Karpas-422 (cell line): ENCODE results near the gene MAP3K19. TPM values are rescaled to one million over a fixed set of nuclear protein-coding genes. Genes with fewer than 3 reads are reported as not detected.
A peak's percentile ranks its signal among the peaks of the same experiment; 100 is the strongest.

Experiments
- DNase-seq: peaks from one replicate; pipeline ENCODE4 v3.0.0-alpha.2; 2015
- H2AFZ ChIP-seq: fragments of 200-600 bp; sonication (generic); 2 replicates; pipeline ENCODE4 v1.6.1; 2014; ENCODE audit warnings: antibody characterized with exemption, low read length, mixed read lengths
- H3K27ac ChIP-seq: fragments of 200-600 bp; sonication (generic); 2 replicates; pipeline ENCODE4 v1.5.1; 2014; ENCODE audit warnings: mild to moderate bottlenecking, low read length, moderate library complexity
- H3K27me3 ChIP-seq: fragments of 200-600 bp; sonication (generic); 2 replicates; pipeline ENCODE4 v1.6.1; 2014; ENCODE audit warnings: low read length, mixed read lengths
- H3K36me3 ChIP-seq: fragments of 200-600 bp; sonication (generic); 2 replicates; pipeline ENCODE4 v1.6.1; 2014; ENCODE audit warnings: low read length, mixed read lengths; ENCODE audit not compliant: insufficient read depth
- H3K4me1 ChIP-seq: fragments of 200-600 bp; sonication (generic); 2 replicates; pipeline ENCODE4 v1.6.1; 2014; ENCODE audit warnings: mild to moderate bottlenecking, low read length, mixed read lengths
- H3K4me2 ChIP-seq: fragments of 200-600 bp; sonication (generic); 2 replicates; pipeline ENCODE4 v1.6.1; 2014; ENCODE audit warnings: low read length, low read depth, mild to moderate bottlenecking; ENCODE audit not compliant: poor library complexity, severe bottlenecking
- H3K4me3 ChIP-seq: fragments of 200-600 bp; sonication (generic); 2 replicates; pipeline ENCODE4 v1.5.1; 2014; ENCODE audit warnings: mild to moderate bottlenecking, antibody characterized with exemption, low read length, mixed read lengths
- H3K79me2 ChIP-seq: fragments of 200-600 bp; sonication (generic); 2 replicates; pipeline ENCODE4 v1.6.1; 2014; ENCODE audit warnings: mild to moderate bottlenecking, low read length, mixed read lengths
- H3K9ac ChIP-seq: fragments of 200-600 bp; sonication (generic); 2 replicates; pipeline ENCODE4 v1.6.0; 2014; ENCODE audit warnings: low read length
- H3K9me2 ChIP-seq: fragments of 200-600 bp; sonication (generic), shearing (Covaris generic); replicated peaks from 2 replicates; pipeline ENCODE4 v1.6.0; 2014; ENCODE audit warnings: mild to moderate bottlenecking, low read length, moderate library complexity; ENCODE audit not compliant: insufficient read depth
- H3K9me3 ChIP-seq: fragments of 300-700, 200-600 bp; sonication (generic); 2 replicates; pipeline ENCODE4 v1.6.1; 2014; ENCODE audit warnings: low read length, mixed read lengths
- H4K20me1 ChIP-seq: fragments of 200-600 bp; sonication (generic); 2 replicates; pipeline ENCODE4 v1.6.1; 2014; ENCODE audit warnings: mild to moderate bottlenecking, antibody characterized with exemption, low read length, low read depth; ENCODE audit not compliant: insufficient read depth
- total RNA-seq: library from RNA; depleted of rRNA; stranded (reverse); fragments of >200 nt; shearing (Covaris generic); gene quantifications from 2 replicates; pipeline ENCODE4 v1.2.3, GENCODE V29; 2014; ENCODE audit warnings: low replicate concordance

Gene MAP3K19
- total RNA-seq, 1 experiment from 2014 or later, result not detected

DNA sequence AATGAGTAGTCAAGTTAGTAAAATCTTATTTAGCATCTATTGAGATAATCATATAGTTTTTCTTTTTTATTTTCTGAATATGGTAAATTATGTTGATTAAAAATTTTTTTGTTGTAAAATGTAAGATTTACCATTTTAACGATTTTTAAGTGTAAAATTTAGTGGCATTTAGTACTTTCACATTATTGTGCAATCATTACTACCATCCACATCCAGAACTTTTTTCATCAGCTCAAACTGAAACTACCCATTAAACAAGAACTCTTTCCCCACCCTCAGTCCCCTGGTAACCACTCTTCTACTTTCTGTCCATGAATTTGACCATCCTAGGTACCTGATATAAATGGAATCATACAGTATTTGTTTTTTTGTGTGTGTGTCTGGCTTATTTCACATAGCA lies 16.0 kb upstream of the MAP3K19 start:
- H3K36me3 ChIP-seq, result peaks cover 88% of the 10 kb centered on the region
- no peak overlapping the region for H2AFZ ChIP-seq
- H3K9me3 ChIP-seq, result peaks cover 9% of the 10 kb centered on the region; the same call in 1 of the 2 replicates
- no peak overlapping the region for H3K4me2 ChIP-seq
- H3K79me2 ChIP-seq, result peaks cover 93% of the 10 kb centered on the region
- H3K27me3 ChIP-seq, result no peaks in the 10 kb centered on the region
- no peaks in the 10 kb centered on the region for H3K4me1 ChIP-seq
- no peaks in the 10 kb centered on the region for H3K9me2 ChIP-seq
- no peak overlapping the region for H3K9ac ChIP-seq
- no peak overlapping the region for H3K4me3 ChIP-seq
- no peaks in the 10 kb centered on the region for H4K20me1 ChIP-seq
- DNase-seq, result no peak
- H3K27ac ChIP-seq, result no peak overlapping the region

DNA sequence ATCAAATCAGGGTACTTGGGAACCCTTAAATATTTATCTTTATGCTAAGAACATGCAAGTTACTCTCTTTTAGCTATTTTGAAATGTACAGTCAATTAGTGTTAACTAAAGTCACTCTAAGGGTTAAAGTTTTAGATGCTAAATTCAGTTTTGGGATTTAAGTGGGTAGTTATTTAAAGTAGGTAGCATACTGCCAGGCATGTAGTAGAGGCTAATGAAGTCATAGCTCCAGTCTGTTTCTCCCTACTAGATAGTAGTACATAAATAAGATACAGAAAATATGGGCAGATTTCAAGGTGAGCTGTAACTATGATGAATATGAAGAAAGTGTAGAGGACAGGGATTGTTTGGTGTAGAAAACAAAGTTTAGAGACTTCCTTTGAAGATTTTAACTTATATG lies 12.3 kb upstream of the MAP3K19 start:
- Histone ChIP-seq H3K4me2 (no peak overlapping the region), H3K79me2 (peaks cover 95% of the 10 kb centered on the region)

DNA sequence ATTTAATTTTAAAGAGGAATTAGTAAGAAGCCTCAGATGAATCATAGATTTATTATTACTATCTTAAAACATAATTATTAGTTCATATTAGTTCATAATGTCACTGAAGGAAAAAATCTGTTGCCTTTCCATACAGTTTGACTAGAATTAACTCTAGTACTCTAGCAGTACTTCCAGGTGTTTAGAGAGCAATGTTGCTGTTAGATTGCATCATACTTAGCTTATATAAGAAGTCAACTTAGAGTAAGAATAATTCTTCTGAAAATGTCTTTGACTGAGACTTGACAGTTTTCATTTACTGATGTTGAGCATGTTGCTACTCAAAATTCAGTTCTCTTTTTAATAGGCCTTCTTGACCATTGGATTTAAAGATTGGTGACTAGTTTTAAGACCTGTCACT lies 9.5 kb upstream of the MAP3K19 start:
- H3K4me3 ChIP-seq, result no peak overlapping the region
- H2AFZ ChIP-seq, result no peak overlapping the region
- peaks cover 92% of the 10 kb centered on the region for H3K79me2 ChIP-seq
- no peaks in the 10 kb centered on the region for H3K27me3 ChIP-seq
- H3K4me1 ChIP-seq, result peaks cover 25% of the 10 kb centered on the region
- no peaks in the 10 kb centered on the region for H3K9me3 ChIP-seq
- peaks cover 55% of the 10 kb centered on the region for H3K36me3 ChIP-seq
- H3K27ac ChIP-seq, result peak overlapping the region; percentile 72
- H3K4me2 ChIP-seq, result no peak overlapping the region
- no peak for DNase-seq
- no peak overlapping the region for H3K9ac ChIP-seq
- no peaks in the 10 kb centered on the region for H3K9me2 ChIP-seq
- H4K20me1 ChIP-seq, result peaks cover 6% of the 10 kb centered on the region; the same call in 1 of the 2 replicates

More for the DNA sequence above, 12.3 kb upstream of the MAP3K19 start:
- Histone ChIP-seq H3K4me3 (no peak overlapping the region), H2AFZ (no peak overlapping the region), H3K9ac (no peak overlapping the region), H3K9me3 (peaks cover 9% of the 10 kb centered on the region; the same call in 1 of the 2 replicates), H3K27ac (no peak overlapping the region), H3K9me2 (no peaks in the 10 kb centered on the region), H3K27me3 (no peaks in the 10 kb centered on the region), H4K20me1 (no peaks in the 10 kb centered on the region), H3K36me3 (peaks cover 75% of the 10 kb centered on the region), H3K4me1 (peaks cover 8% of the 10 kb centered on the region)
- no peak for DNase-seq

DNA sequence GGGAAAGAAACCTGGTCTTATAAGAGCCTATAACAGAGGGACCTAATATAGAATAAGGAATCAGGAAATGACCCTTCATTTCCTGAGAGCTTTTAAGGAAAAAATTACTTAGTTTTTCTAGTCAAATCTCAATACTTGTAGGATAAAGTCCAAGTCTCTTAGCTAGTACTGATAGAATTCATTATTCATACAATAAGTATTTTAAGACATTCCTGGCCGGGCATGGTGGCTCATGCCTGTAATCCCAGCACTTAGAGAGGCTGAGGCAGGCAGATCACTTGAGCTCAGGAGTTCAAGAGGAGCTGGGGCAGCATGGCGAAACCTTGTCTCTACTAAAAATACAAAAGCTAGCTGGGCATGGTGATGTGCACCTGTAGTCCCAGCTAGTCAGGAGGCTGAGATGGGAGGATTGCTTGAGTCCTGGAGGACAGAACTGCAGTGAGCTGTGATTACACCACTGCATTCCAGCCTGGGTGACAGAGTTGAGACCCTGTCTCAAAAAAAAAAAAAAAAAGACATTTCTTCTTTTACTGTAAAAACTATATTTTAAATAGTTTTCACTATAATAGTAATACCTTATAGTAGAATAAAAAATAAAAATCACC lies 8.0 kb upstream of the MAP3K19 start:
- no peak for DNase-seq
- no peaks in the 10 kb centered on the region for H3K9me3 ChIP-seq
- H3K79me2 ChIP-seq, result peaks cover 77% of the 10 kb centered on the region
- no peaks in the 10 kb centered on the region for H3K9me2 ChIP-seq
- peaks cover 40% of the 10 kb centered on the region for H3K36me3 ChIP-seq
- no peak overlapping the region for H3K9ac ChIP-seq
- H3K4me2 ChIP-seq, result peak overlapping the region; percentile 92
- H3K4me3 ChIP-seq, result no peak overlapping the region
- peaks cover 6% of the 10 kb centered on the region; the same call in 1 of the 2 replicates for H4K20me1 ChIP-seq
- H3K27ac ChIP-seq, result no peak overlapping the region
- no peak overlapping the region for H2AFZ ChIP-seq
- no peaks in the 10 kb centered on the region for H3K27me3 ChIP-seq
- H3K4me1 ChIP-seq, result peaks cover 27% of the 10 kb centered on the region

DNA sequence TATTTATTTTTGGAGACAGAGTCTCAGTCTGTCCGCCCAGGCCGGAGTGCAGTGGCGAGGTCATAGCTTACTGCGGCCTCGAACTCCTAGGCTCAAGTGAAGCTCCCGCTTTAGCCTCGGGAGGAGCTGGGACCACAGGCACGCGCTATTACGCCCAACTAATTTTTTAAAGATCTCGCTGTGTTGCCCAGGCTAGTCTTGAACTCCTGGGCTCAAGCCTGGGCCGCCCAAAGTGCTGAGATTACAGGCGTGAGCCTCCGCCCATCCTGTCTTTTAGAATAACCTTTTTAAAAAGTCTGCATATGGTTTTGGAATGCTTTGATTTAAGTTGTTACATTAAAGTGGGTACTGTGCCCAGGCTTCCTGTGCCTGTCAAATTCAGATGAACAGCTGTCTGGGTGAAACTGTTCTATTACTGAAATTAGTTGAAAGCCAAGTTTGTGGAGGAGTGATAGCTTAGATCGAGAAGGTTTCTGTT lies 5.8 kb upstream of the MAP3K19 start:
- Histone ChIP-seq H3K9me2 (no peaks in the 10 kb centered on the region), H2AFZ (no peak overlapping the region), H3K9me3 (no peaks in the 10 kb centered on the region), H3K9ac (peak overlapping the region; percentile 94), H3K4me3 (peak overlapping the region; percentile 85), H4K20me1 (peaks cover 6% of the 10 kb centered on the region; the same call in 1 of the 2 replicates), H3K27ac (peak overlapping the region; percentile 83; the same call in 1 of the 2 replicates), H3K4me1 (peaks cover 27% of the 10 kb centered on the region), H3K4me2 (peak overlapping the region; percentile 92), H3K79me2 (peaks cover 58% of the 10 kb centered on the region), H3K36me3 (peaks cover 23% of the 10 kb centered on the region), H3K27me3 (no peaks in the 10 kb centered on the region)
- no peak for DNase-seq

DNA sequence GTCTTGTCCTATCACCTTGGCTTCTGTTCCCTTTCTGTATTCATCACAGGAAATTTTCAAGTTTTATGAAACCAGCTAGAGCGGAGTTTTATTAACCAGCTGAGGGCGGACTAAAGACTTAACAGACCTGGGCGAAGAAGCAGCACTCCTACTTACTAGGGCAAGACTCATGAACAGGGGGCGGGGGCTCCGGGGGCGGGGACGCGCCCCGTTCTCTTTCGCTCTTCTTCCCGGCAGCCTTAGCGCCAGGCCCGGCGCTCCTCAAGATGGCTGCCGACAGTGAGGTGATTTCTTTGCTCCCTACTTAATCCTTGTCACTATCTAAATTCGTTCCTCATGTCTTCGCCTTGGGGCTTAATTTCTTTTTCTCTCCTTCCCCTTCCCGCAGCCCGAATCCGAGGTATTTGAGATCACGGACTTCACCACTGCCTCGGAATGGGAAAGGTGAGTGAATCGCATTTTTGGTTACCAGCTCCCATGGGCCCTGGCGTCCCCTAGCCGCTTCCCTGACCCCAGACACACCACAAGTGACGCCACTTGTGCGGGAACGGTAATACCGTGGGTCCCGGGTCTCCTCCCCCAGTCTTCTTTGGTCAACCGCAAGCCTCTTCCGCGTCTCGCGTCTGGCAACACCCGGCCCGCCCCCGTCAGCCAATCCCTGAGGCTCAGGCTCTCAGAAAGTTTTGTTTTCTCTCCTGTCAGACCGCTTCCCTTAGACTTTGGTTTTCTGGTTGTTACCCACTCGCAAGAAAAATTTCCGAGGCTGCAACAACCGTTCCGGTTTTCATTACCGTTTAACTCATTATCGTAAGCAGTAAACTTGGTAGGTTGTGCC lies 5.0 kb upstream of the MAP3K19 start, which contains the start of gene RAB3GAP1:
RAB3GAP1 (plus strand) TSS at position 251 of the 835 bp plus-strand sequence; CDS start at position 267, 16 bp downstream.
- H3K79me2 ChIP-seq, result peaks cover 50% of the 10 kb centered on the region
- peaks cover 27% of the 10 kb centered on the region for H3K4me1 ChIP-seq
- H3K4me2 ChIP-seq, result peak within 1 kb of the TSS; percentile 92
- peak within 1 kb of the TSS; percentile 94 for H3K9ac ChIP-seq
- peak within 1 kb of the TSS; percentile 83 for H3K27ac ChIP-seq
- no peaks in the 10 kb centered on the region for H3K9me2 ChIP-seq
- peak within 1 kb of the TSS; percentile 89 for H2AFZ ChIP-seq
- no peaks in the 10 kb centered on the region for H3K9me3 ChIP-seq
- no peaks in the 10 kb centered on the region for H3K27me3 ChIP-seq
- H3K4me3 ChIP-seq, result peak within 1 kb of the TSS; percentile 85
- peaks cover 16% of the 10 kb centered on the region for H3K36me3 ChIP-seq
- H4K20me1 ChIP-seq, result peaks cover 6% of the 10 kb centered on the region; the same call in 1 of the 2 replicates
- DNase-seq, result peak; percentile 93

DNA sequence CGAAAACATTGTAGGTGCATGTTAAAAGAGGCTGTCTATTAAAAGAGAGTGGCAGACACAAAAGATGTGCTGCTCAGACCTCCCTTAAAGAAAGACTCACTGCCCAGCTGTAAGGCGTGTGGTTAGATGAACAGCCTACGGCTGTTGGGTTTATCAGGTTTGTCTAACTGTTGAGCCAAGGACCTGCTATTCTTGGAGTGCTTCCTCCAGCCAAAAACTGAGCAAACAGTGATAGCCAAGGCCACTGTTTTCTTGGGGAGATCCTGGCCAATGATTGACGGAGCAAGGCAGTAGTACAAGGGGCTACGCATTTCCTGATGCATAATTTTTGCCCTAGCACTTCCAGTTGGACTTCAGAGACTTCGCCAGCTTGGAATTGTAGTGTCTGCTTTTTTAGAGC lies 3.4 kb upstream of the MAP3K19 start:
- no peak for DNase-seq
- Histone ChIP-seq H3K27me3 (no peaks in the 10 kb centered on the region), H3K36me3 (peaks cover 16% of the 10 kb centered on the region), H2AFZ (peak overlapping the region; percentile 65), H3K79me2 (peaks cover 35% of the 10 kb centered on the region), H4K20me1 (peaks cover 6% of the 10 kb centered on the region; the same call in 1 of the 2 replicates), H3K9me3 (no peaks in the 10 kb centered on the region), H3K27ac (no peak overlapping the region), H3K4me3 (no peak overlapping the region), H3K4me1 (peaks cover 24% of the 10 kb centered on the region), H3K4me2 (no peak overlapping the region), H3K9ac (no peak overlapping the region), H3K9me2 (no peaks in the 10 kb centered on the region)

DNA sequence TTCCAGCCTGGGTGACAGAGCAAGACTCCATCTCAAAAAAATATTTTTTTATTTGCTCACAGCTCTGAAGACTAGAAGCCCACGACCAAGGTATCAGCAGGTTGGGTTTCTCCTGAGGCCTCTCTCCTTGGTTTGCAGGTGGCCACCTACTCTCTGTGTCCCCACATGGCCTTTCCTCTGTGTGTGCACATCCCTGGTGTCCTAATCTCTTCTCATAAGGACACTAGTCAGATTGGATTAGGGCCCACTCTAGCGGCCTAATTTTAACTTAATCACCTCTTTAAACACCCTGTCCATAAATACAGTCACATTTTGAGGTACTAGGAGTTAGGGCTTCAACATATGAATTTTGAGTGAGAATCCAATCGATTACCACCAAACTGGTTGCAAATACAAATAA lies 2.9 kb upstream of the MAP3K19 start:
- no peak overlapping the region for H3K4me2 ChIP-seq
- H3K9me2 ChIP-seq, result no peaks in the 10 kb centered on the region
- H3K4me3 ChIP-seq, result no peak overlapping the region
- no peak overlapping the region for H3K9ac ChIP-seq
- H3K79me2 ChIP-seq, result peaks cover 30% of the 10 kb centered on the region
- peaks cover 13% of the 10 kb centered on the region for H3K36me3 ChIP-seq
- peak overlapping the region; percentile 65; the same call in 1 of the 2 replicates for H2AFZ ChIP-seq
- H3K9me3 ChIP-seq, result no peaks in the 10 kb centered on the region
- H3K27me3 ChIP-seq, result no peaks in the 10 kb centered on the region
- DNase-seq, result no peak
- no peak overlapping the region for H3K27ac ChIP-seq
- H3K4me1 ChIP-seq, result peaks cover 24% of the 10 kb centered on the region
- H4K20me1 ChIP-seq, result peaks cover 6% of the 10 kb centered on the region; the same call in 1 of the 2 replicates
